ENCODE results near the gene ZNF90.
"Not testable (repeated sequence)": the region's sequence is repeated elsewhere in the genome, so short reads cannot be mapped to it uniquely, and the experiment has no call there.

- TF ChIP-seq, protein P1, sequence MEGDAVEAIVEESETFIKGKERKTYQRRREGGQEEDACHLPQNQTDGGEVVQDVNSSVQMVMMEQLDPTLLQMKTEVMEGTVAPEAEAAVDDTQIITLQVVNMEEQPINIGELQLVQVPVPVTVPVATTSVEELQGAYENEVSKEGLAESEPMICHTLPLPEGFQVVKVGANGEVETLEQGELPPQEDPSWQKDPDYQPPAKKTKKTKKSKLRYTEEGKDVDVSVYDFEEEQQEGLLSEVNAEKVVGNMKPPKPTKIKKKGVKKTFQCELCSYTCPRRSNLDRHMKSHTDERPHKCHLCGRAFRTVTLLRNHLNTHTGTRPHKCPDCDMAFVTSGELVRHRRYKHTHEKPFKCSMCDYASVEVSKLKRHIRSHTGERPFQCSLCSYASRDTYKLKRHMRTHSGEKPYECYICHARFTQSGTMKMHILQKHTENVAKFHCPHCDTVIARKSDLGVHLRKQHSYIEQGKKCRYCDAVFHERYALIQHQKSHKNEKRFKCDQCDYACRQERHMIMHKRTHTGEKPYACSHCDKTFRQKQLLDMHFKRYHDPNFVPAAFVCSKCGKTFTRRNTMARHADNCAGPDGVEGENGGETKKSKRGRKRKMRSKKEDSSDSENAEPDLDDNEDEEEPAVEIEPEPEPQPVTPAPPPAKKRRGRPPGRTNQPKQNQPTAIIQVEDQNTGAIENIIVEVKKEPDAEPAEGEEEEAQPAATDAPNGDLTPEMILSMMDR (IDR thresholded peaks at IDR 0.05) = not testable (repeated sequence)
- not testable (repeated sequence) for TF ChIP-seq POLR2A (IDR thresholded peaks at IDR 0.05)
Observed at GRCh38 chr19:20068559-20068958, 9.2 kb upstream of the ZNF90 start.

Measured in thyroid gland (tissue), 4 donors.